HS-5 (cell line): ENCODE results near the gene SLC29A2.

Experiments used
- DNase-seq: peaks from one replicate; pipeline ENCODE4 v3.0.0-alpha.2; 2012; ENCODE audit warnings: low read depth

SLC29A2 gene

GRCh38 chr11:66317723-66318599 is 53.6 kb downstream of the SLC29A2 start:
- no peak for DNase-seq

GRCh38 chr11:66317322-66317722 is 54.2 kb downstream of the SLC29A2 start:
- DNase-seq: no peak

GRCh38 chr11:66316849-66317251 is 54.7 kb downstream of the SLC29A2 start, which contains the start of gene CD248:
CD248 (minus strand) TSS chr11:66317044; CDS start chr11:66317027, 17 bp downstream.
- no peak for DNase-seq

GRCh38 chr11:66315921-66316811 is 55.4 kb downstream of the SLC29A2 start:
- no peak for DNase-seq

GRCh38 chr11:66315498-66315885 is 56.1 kb downstream of the SLC29A2 start:
- no peak for DNase-seq

- no peak for DNase-seq
Measured at GRCh38 chr11:66314561-66315497, 56.7 kb downstream of the SLC29A2 start.

- no peak for DNase-seq
Measured at GRCh38 chr11:66314186-66314501, 57.4 kb downstream of the SLC29A2 start.

GRCh38 chr11:66313321-66314185 is 58.0 kb downstream of the SLC29A2 start:
- DNase-seq: no peak

GRCh38 chr11:66312549-66313320 is 58.8 kb downstream of the SLC29A2 start:
- DNase-seq: peak; percentile 93
